Epithelial cell of umbilical artery (primary cell): ENCODE results near the gene CCDC126. TPM values are rescaled to one million over a fixed set of nuclear protein-coding genes. Genes with fewer than 3 reads are reported as not detected.

Experiments
- total RNA-seq: library from RNA; depleted of rRNA; stranded (reverse); fragments of >200 nt; gene quantifications from 2 replicates; pipeline ENCODE4 v1.2.3, GENCODE V29; 2014

The CCDC126 gene
- total RNA-seq: 12.7 and 14.4 TPM in 2 replicates

GRCh38 chr7:23597094-23598091, at the start of gene CCDC126:
TSS of gene CCDC126 (plus strand) at chr7:23597382. CDS start at chr7:23611316, 13,934 bp downstream.

GRCh38 chr7:23679898-23680413, 82.8 kb downstream of the CCDC126 start, which contains the start of gene FAM221A:
TSS of gene FAM221A (plus strand) at chr7:23680199. CDS start at chr7:23680219, 20 bp downstream.

Other genes with a start within 250 kb of the CCDC126 start
- 129 and 161 TPM in 2 replicates for gene IGF2BP3, start 126.9 kb upstream of the CCDC126 start, total RNA-seq
- 29.9 and 51.2 TPM in 2 replicates for gene TRA2A, start 65.4 kb upstream of the CCDC126 start, total RNA-seq
- gene FAM221A, start 82.8 kb downstream of the CCDC126 start, total RNA-seq: 3.9 and 15.5 TPM in 2 replicates
- gene STK31, start 112.8 kb downstream of the CCDC126 start, total RNA-seq: under 0.01 TPM in 1 of 2 replicates, not detected in the other